GM18498 (cell line): ENCODE measurements around the gene WRAP73.
A peak's percentile ranks its signal among the peaks of the same experiment; 100 is the strongest.

ENCODE experiments used
- ATAC-seq: cut with Tn5 transposase; IDR thresholded peaks from one replicate; pipeline ENCODE4 v1.9.1; 2021; ENCODE audit warnings: mild to moderate bottlenecking, moderate library complexity; ENCODE audit not compliant: unreplicated experiment

The WRAP73 gene

GRCh38 chr1:3669971-3670431, 20.1 kb upstream of the WRAP73 start:
- ATAC-seq = no peak

GRCh38 chr1:3669421-3669821, 19.5 kb upstream of the WRAP73 start:
- ATAC-seq = no peak

GRCh38 chr1:3668585-3669300, 18.8 kb upstream of the WRAP73 start:
- ATAC-seq = no peak

GRCh38 chr1:3668148-3668547, 18.2 kb upstream of the WRAP73 start:
- ATAC-seq = no peak

GRCh38 chr1:3664700-3665375, 14.9 kb upstream of the WRAP73 start:
- ATAC-seq = no peak

- ATAC-seq = no peak
Observed at GRCh38 chr1:3663999-3664699, 14.2 kb upstream of the WRAP73 start.

GRCh38 chr1:3662080-3662671, 12.3 kb upstream of the WRAP73 start:
- ATAC-seq = no peak

- ATAC-seq = no peak
Observed at GRCh38 chr1:3661631-3662030, 11.7 kb upstream of the WRAP73 start.

- ATAC-seq = no peak
Observed at GRCh38 chr1:3660704-3661103, 10.8 kb upstream of the WRAP73 start.

- no peak for ATAC-seq
Observed at GRCh38 chr1:3659093-3659492, 9.2 kb upstream of the WRAP73 start.

- no peak for ATAC-seq
Observed at GRCh38 chr1:3658231-3658615, 8.3 kb upstream of the WRAP73 start.

- ATAC-seq = no peak
Observed at GRCh38 chr1:3657578-3658230, 7.8 kb upstream of the WRAP73 start.

GRCh38 chr1:3657096-3657475, 7.2 kb upstream of the WRAP73 start:
- peak; percentile 9 for ATAC-seq

- peak; percentile 53 for ATAC-seq
Observed at GRCh38 chr1:3656450-3657095, 6.7 kb upstream of the WRAP73 start.

- ATAC-seq = no peak
Observed at GRCh38 chr1:3654549-3655281, 4.8 kb upstream of the WRAP73 start.

- no peak for ATAC-seq
Observed at GRCh38 chr1:3653286-3653618, 3.3 kb upstream of the WRAP73 start.

GRCh38 chr1:3652548-3653285, 2.8 kb upstream of the WRAP73 start:
- peak; percentile 1 for ATAC-seq

GRCh38 chr1:3651930-3652547, 2.1 kb upstream of the WRAP73 start, which contains the start of gene TP73:
Gene TP73, plus strand, starts transcription at chr1:3652516. Its CDS starts 29,850 bp downstream, at chr1:3682366.
- peak; percentile 35 for ATAC-seq
